H1 (cell line): ENCODE results near the gene TMEM138. TPM values are rescaled to one million over a fixed set of nuclear protein-coding genes. Genes with fewer than 3 reads are reported as not detected.

Source experiments
- CTCF ChIA-PET: fragments of 300-600 bp; sonication (Branson Sonifier 250); formaldehyde crosslinking; loops from one replicate; lab custom pipeline; 2021; ENCODE audit not compliant: partially characterized antibody; lab: Charles Lee
- POLR2A ChIA-PET: fragments of 300-600 bp; sonication (Branson Sonifier 250); formaldehyde crosslinking; loops from one replicate; lab custom pipeline; 2021; ENCODE audit warnings: inconsistent platforms; ENCODE audit not compliant: partially characterized antibody; lab: Charles Lee
- DNase-seq, 2 experiments: peaks; one replicate each; pipeline versions ENCODE4 v3.0.0 to v3.0.0-alpha.2; 2010 to 2022; ENCODE audit warnings: low spot score in 2 of 2, low read depth in 1 of 2, mixed read lengths in 1 of 2
- FAIRE-seq: peaks from 2 replicates; lab custom pipeline; 2011; peaks lifted over from hg19 to GRCh38; lab: Jason Lieb, UNC
- H2AFZ ChIP-seq: 2 replicates; pipeline ENCODE4 v1.8.1; 2012; ENCODE audit warnings: low read length, inconsistent platforms
- H2AK5ac ChIP-seq: 2 replicates; pipeline ENCODE4 v1.6.1; 2013; ENCODE audit warnings: low read depth, low read length
- H2BK120ac ChIP-seq: replicated peaks from 2 replicates; pipeline ENCODE3; 2013; ENCODE audit warnings: low read depth, low read length, inconsistent platforms
- H2BK12ac ChIP-seq: 2 replicates; pipeline ENCODE4 v1.6.1; 2013; ENCODE audit warnings: low read depth, low read length
- H2BK15ac ChIP-seq: 2 replicates; pipeline ENCODE4 v1.6.1; 2013; ENCODE audit warnings: low read length
- H2BK20ac ChIP-seq: 2 replicates; pipeline ENCODE4 v1.6.1; 2013; ENCODE audit warnings: low read length
- H2BK5ac ChIP-seq: 2 replicates; pipeline ENCODE4 v1.6.1; 2013; ENCODE audit warnings: low read depth, low read length
- H3K14ac ChIP-seq: 2 replicates; pipeline ENCODE4 v1.6.1; 2013; ENCODE audit warnings: inconsistent platforms; ENCODE audit not compliant: insufficient read length
- H3K18ac ChIP-seq: 2 replicates; pipeline ENCODE4 v1.6.1; 2013; ENCODE audit warnings: low read length; ENCODE audit errors: extremely low read depth
- H3K23ac ChIP-seq: 2 replicates; pipeline ENCODE4 v1.6.1; 2013; ENCODE audit warnings: inconsistent platforms; ENCODE audit not compliant: insufficient read length
- H3K23me2 ChIP-seq: 2 replicates; pipeline ENCODE4 v1.6.1; 2013; ENCODE audit warnings: low read depth, low read length
- H3K27ac ChIP-seq: 2 replicates; pipeline ENCODE4 v1.6.1; 2011; ENCODE audit warnings: low read depth, low read length, inconsistent platforms
- H3K27me3 ChIP-seq, 4 experiments: replicated peaks in 1 of 4; 1 replicate in 1 of 4; 2 replicates in 3 of 4; pipeline versions ENCODE4 v1.6.1 to v1.8.1; 2011 to 2013; ENCODE audit warnings: low read length in 3 of 4, mild to moderate bottlenecking in 3 of 4, inconsistent platforms in 2 of 4, mixed read lengths in 2 of 4, moderate library complexity in 1 of 4; ENCODE audit not compliant: control insufficient read depth in 3 of 4, insufficient read depth in 3 of 4; ENCODE audit errors: extremely low read depth in 1 of 4
- H3K36me3 ChIP-seq, 4 experiments: 2 replicates each; pipeline versions ENCODE4 v1.6.1 to v1.8.1; 2011 to 2013; ENCODE audit warnings: mild to moderate bottlenecking in 4 of 4, low read length in 3 of 4, moderate library complexity in 2 of 4, control low read depth in 1 of 4, inconsistent platforms in 1 of 4; ENCODE audit not compliant: insufficient read depth in 4 of 4, control insufficient read depth in 2 of 4
- H3K4ac ChIP-seq: replicated peaks from 2 replicates; pipeline ENCODE3; 2013; ENCODE audit warnings: low read length, low read depth, mixed read lengths, inconsistent platforms; ENCODE audit not compliant: insufficient read length
- H3K4me1 ChIP-seq, 4 experiments: replicated peaks in 1 of 4; 1 replicate in 1 of 4; 2 replicates in 3 of 4; pipeline versions ENCODE4 v1.6.1 to v1.8.1; 2011 to 2013; ENCODE audit warnings: low read length in 3 of 4, inconsistent platforms in 2 of 4, mixed read lengths in 1 of 4; ENCODE audit not compliant: insufficient read depth in 4 of 4, control insufficient read depth in 3 of 4
- H3K4me2 ChIP-seq, 2 experiments: 2 replicates each; pipeline versions ENCODE4 v1.6.1 to v1.8.1; 2011 to 2013; ENCODE audit warnings: low read depth in 2 of 2, low read length in 2 of 2, control low read depth in 1 of 2, inconsistent platforms in 1 of 2, mild to moderate bottlenecking in 1 of 2; ENCODE audit not compliant: insufficient read depth in 1 of 2
- H3K4me3 ChIP-seq, 4 experiments: fragments of 200-600, 300-600 bp in 1 of 4; sonication (generic), shearing (Covaris generic), sonication (Bioruptor Twin) in 1 of 4; 2 replicates each; pipeline versions ENCODE4 v1.5.1 to v1.8.1; 2011 to 2016; ENCODE audit warnings: low read length in 4 of 4, low read depth in 3 of 4, control low read depth in 2 of 4, inconsistent platforms in 2 of 4, mild to moderate bottlenecking in 2 of 4, mixed read lengths in 1 of 4, moderate library complexity in 1 of 4; ENCODE audit not compliant: insufficient read depth in 2 of 4; ENCODE audit errors: extremely low read depth in 1 of 4
- H3K56ac ChIP-seq: replicated peaks from 2 replicates; pipeline ENCODE3; 2013; ENCODE audit warnings: low read depth, mild to moderate bottlenecking, mixed read lengths, low read length, inconsistent platforms; ENCODE audit not compliant: insufficient read length
- H3K79me1 ChIP-seq: 2 replicates; pipeline ENCODE4 v1.6.1; 2013; ENCODE audit warnings: low read depth, low read length, control low read depth
- H3K79me2 ChIP-seq, 2 experiments: 2 replicates each; pipeline versions ENCODE4 v1.6.1 to v1.8.1; 2012 to 2013; ENCODE audit warnings: low read length in 2 of 2, mild to moderate bottlenecking in 2 of 2, inconsistent platforms in 1 of 2; ENCODE audit not compliant: insufficient read depth in 2 of 2, control insufficient read depth in 1 of 2
- H3K9ac ChIP-seq, 4 experiments: replicated peaks in 1 of 4; 1 replicate in 1 of 4; 2 replicates in 3 of 4; pipeline versions ENCODE4 v1.6.1 to v1.8.1; 2011 to 2013; ENCODE audit warnings: low read depth in 3 of 4, low read length in 3 of 4, control low read depth in 2 of 4, mild to moderate bottlenecking in 2 of 4, moderate library complexity in 2 of 4, inconsistent platforms in 1 of 4; ENCODE audit errors: extremely low read depth in 1 of 4
- H3K9me3 ChIP-seq, 2 experiments: 2 replicates each; pipeline versions ENCODE4 v1.6.1 to v1.8.1; 2012 to 2013; ENCODE audit warnings: mild to moderate bottlenecking in 2 of 2, moderate library complexity in 2 of 2, control low read depth in 1 of 2, inconsistent platforms in 1 of 2, low read depth in 1 of 2, low read length in 1 of 2, mixed read lengths in 1 of 2; ENCODE audit not compliant: insufficient read depth in 2 of 2
- H4K20me1 ChIP-seq, 2 experiments: replicated peaks in 1 of 2; 2 replicates each; pipeline versions ENCODE3 to v1.8.1; 2011 to 2013; ENCODE audit warnings: inconsistent platforms in 2 of 2, low read length in 2 of 2, mild to moderate bottlenecking in 1 of 2; ENCODE audit not compliant: insufficient read depth in 2 of 2, control insufficient read depth in 1 of 2
- H4K5ac ChIP-seq: 2 replicates; pipeline ENCODE4 v1.6.1; 2013; ENCODE audit warnings: low read length, low read depth, mixed read lengths, inconsistent platforms; ENCODE audit not compliant: insufficient read length
- H4K8ac ChIP-seq: 2 replicates; pipeline ENCODE4 v1.8.0; 2013; ENCODE audit warnings: mild to moderate bottlenecking, moderate library complexity, low read length, inconsistent platforms; ENCODE audit not compliant: insufficient read depth; ENCODE audit errors: extremely low read depth
- H4K91ac ChIP-seq: replicated peaks from 2 replicates; pipeline ENCODE3; 2013; ENCODE audit warnings: low read length, mixed read lengths, inconsistent platforms; ENCODE audit not compliant: insufficient read length
- JUND ChIP-seq: IDR thresholded peaks from 2 replicates; pipeline ENCODE4 v1.6.1; 2011; ENCODE audit warnings: mild to moderate bottlenecking, improper control_type of control experiment, low read length
- WGBS, 2 experiments: shearing (Covaris generic) in 1 of 2; methylation state at CpG; one replicate each; pipeline versions ENCODE4 v1.1.6 to v1.1.7; 2013 to 2015; ENCODE audit warnings: low lambda C conversion rate in 2 of 2, mixed read lengths in 2 of 2, inconsistent platforms in 1 of 2, low coverage in 1 of 2, missing lambda C conversion rate in 1 of 2; ENCODE audit not compliant: insufficient replicate concordance in 2 of 2, insufficient coverage in 1 of 2, insufficient read length in 1 of 2; ENCODE audit errors: extremely low coverage in 1 of 2, missing lambda C conversion rate in 1 of 2; 5-methylcytosine and 5-hydroxymethylcytosine counted together
- polyA plus RNA-seq, 7 experiments: library from polyadenylated mRNA; depleted of rRNA in 3 of 7; stranded (reverse) in 5 of 7; unstranded in 2 of 7; fragments of >200 nt in 5 of 7; fragments of 200-250 nt in 2 of 7; gene quantifications; 1 replicate in 5 of 7; 2 replicates in 1 of 7; 4 replicates in 1 of 7; pipeline versions ENCODE4 v1.2.1 to v1.2.3, GENCODE V29; 2011 to 2013; ENCODE audit warnings: missing spikeins in 2 of 7, mixed read lengths in 2 of 7
- total RNA-seq: library from RNA; stranded (reverse); fragmentation: NEBNext Ultra II Directional; extraction: Animal tissue kit (Norgen Biotek cat#: 25700); gene quantifications from 2 replicates; pipeline ENCODE4 v1.2.1, GENCODE V29; 2021

The TMEM138 gene
- total and polyA plus RNA-seq, 2 of the 8 experiments (the other 6 are each of a cell fraction or from before 2014, with no cell fraction given) = 32.9 to 59.0 TPM

DNA sequence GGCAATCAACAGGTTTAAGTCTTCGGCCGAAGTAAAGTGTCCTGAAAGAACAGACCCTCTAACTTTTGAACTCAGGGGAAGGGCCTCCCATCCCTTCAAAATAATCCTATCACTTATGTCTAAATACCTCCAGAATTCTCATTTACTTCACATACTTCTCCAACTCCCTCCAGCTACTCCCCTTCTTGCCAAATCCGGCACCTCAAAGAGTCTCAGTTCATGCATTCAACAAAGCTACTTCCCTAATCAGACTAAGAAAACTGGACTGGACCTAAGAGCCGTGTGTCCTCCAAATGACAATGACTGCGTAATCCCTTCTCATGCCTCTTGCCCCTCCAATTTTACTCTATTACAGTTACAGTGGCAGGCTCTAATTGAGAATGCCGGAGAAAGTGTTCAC is 30.5 kb upstream of the TMEM138 start:
- H3K9ac ChIP-seq = peak overlapping the region in 3 of 4 experiments; percentile 38 to 99 (median 89); a peak in 6 of 7 replicates
- H3K4me1 ChIP-seq = peaks cover 5 to 14% (median 9%) of the 10 kb centered on the region in 4 experiments
- H3K79me2 ChIP-seq = peaks cover 23 to 63% of the 10 kb centered on the region in 2 experiments
- peaks cover 9% of the 10 kb centered on the region; the same call in 1 of the 2 replicates for H3K23me2 ChIP-seq
- no peak overlapping the region for H3K18ac ChIP-seq
- WGBS, 2 experiments = 88 to 100% methylated on average over 1 to 6 of the region's 6 CpGs
- H4K20me1 ChIP-seq = peaks cover 0 to 13% of the 10 kb centered on the region in 2 experiments
- no peak overlapping the region for H2AK5ac ChIP-seq
- FAIRE-seq (no peak), DNase-seq (no peak)
- H2BK12ac ChIP-seq = no peak overlapping the region
- no peak overlapping the region for H3K4ac ChIP-seq
- no peak for TF ChIP-seq JUND
- H3K4me2 ChIP-seq = peak overlapping the region; percentile 73 to 80
- 0 out of 2 replicates have a peak overlapping the region, but pooled peaks have one; percentile 5 for H4K8ac ChIP-seq
- H2BK20ac ChIP-seq = no peak overlapping the region
- H3K9me3 ChIP-seq = no peaks in the 10 kb centered on the region
- no peak overlapping the region for H3K14ac ChIP-seq
- H3K4me3 ChIP-seq = peak overlapping the region; percentile 79 to 96 (median 92); a peak in 5 of 8 replicates
- H3K36me3 ChIP-seq = peaks cover 10 to 28% (median 25%) of the 10 kb centered on the region in 4 experiments
- no peak overlapping the region for H2BK15ac ChIP-seq
- H4K5ac ChIP-seq = no peak overlapping the region
- H4K91ac ChIP-seq = no peak overlapping the region
- peaks cover 9% of the 10 kb centered on the region; the same call in 1 of the 2 replicates for H3K79me1 ChIP-seq
- no peak overlapping the region for H2BK120ac ChIP-seq
- no peak overlapping the region for H3K23ac ChIP-seq
- H3K27ac ChIP-seq = no peak overlapping the region
- no peak overlapping the region for H2AFZ ChIP-seq
- no peak overlapping the region for H2BK5ac ChIP-seq
- ChIA-PET CTCF (interaction anchor here (0.5 to 3.0 kb wide), 8 partner anchors 21 to 307 kb away, joined by 3 to 28 read pairs (median 4); partner anchors contain the start of gene TMEM216), POLR2A (interaction anchor here (0.6 to 5.7 kb wide), 12 partner anchors 10 to 98 kb away, joined by 3 to 50 read pairs (median 4); partner anchors contain the start of genes CPSF7, CYB561A3, SDHAF2 and TMEM138)
- no peaks in the 10 kb centered on the region for H3K27me3 ChIP-seq
- no peak overlapping the region for H3K56ac ChIP-seq
